Trophoblast cell (in vitro differentiated cells and primary cell): Measurements from ENCODE around the gene PEAK3.

Experiments used
- DNase-seq, 2 donors: peaks; one replicate each; pipeline ENCODE4 v3.0.0-alpha.2; 2016
- H2AFZ ChIP-seq: 2 replicates; pipeline ENCODE4 v1.6.1; 2013; ENCODE audit warnings: low read length, moderate library complexity, mild to moderate bottlenecking; ENCODE audit not compliant: insufficient read depth, poor library complexity
- H2AK5ac ChIP-seq: 2 replicates; pipeline ENCODE4 v1.6.1; 2013; ENCODE audit warnings: mild to moderate bottlenecking, low read length
- H2BK120ac ChIP-seq: 2 replicates; pipeline ENCODE4 v1.6.1; 2013; ENCODE audit warnings: low read length, mild to moderate bottlenecking, moderate library complexity; ENCODE audit not compliant: insufficient read depth, poor library complexity
- H2BK12ac ChIP-seq: 2 replicates; pipeline ENCODE4 v1.6.1; 2013; ENCODE audit warnings: mild to moderate bottlenecking, low read length, moderate library complexity
- H2BK5ac ChIP-seq: 2 replicates; pipeline ENCODE4 v1.6.1; 2013; ENCODE audit warnings: low read length, low read depth, moderate library complexity, mild to moderate bottlenecking; ENCODE audit not compliant: poor library complexity
- H3K14ac ChIP-seq: 2 replicates; pipeline ENCODE4 v1.6.1; 2013; ENCODE audit warnings: mild to moderate bottlenecking, low read length
- H3K18ac ChIP-seq: 2 replicates; pipeline ENCODE4 v1.6.1; 2013; ENCODE audit warnings: mild to moderate bottlenecking, low read length
- H3K23ac ChIP-seq: 2 replicates; pipeline ENCODE4 v1.6.1; 2013; ENCODE audit warnings: low read length
- H3K27ac ChIP-seq: 2 replicates; pipeline ENCODE4 v1.5.1; 2013; ENCODE audit warnings: low read depth, mild to moderate bottlenecking, inconsistent platforms, low read length, moderate library complexity
- H3K27me3 ChIP-seq: 2 replicates; pipeline ENCODE4 v1.6.1; 2013; ENCODE audit warnings: inconsistent platforms, mild to moderate bottlenecking, low read length, moderate library complexity; ENCODE audit not compliant: insufficient read depth
- H3K36me3 ChIP-seq, 2 experiments: 1 replicate in 1 of 2; 2 replicates in 1 of 2; pipeline ENCODE4 v1.6.1; 2013; ENCODE audit warnings: low read length in 2 of 2, mild to moderate bottlenecking in 2 of 2, moderate library complexity in 1 of 2; ENCODE audit not compliant: insufficient read depth in 2 of 2, control insufficient read depth in 1 of 2
- H3K4ac ChIP-seq: 2 replicates; pipeline ENCODE4 v1.6.1; 2013; ENCODE audit warnings: low read depth, mild to moderate bottlenecking, low read length, moderate library complexity
- H3K4me1 ChIP-seq, 2 experiments: 1 replicate in 1 of 2; 2 replicates in 1 of 2; pipeline ENCODE4 v1.6.1; 2013; ENCODE audit warnings: low read length in 2 of 2, mild to moderate bottlenecking in 2 of 2, moderate library complexity in 1 of 2; ENCODE audit not compliant: insufficient read depth in 2 of 2, control insufficient read depth in 1 of 2
- H3K4me2 ChIP-seq: 2 replicates; pipeline ENCODE4 v1.6.1; 2013; ENCODE audit warnings: inconsistent platforms, mild to moderate bottlenecking, low read length, moderate library complexity
- H3K4me3 ChIP-seq: 2 replicates; pipeline ENCODE4 v1.5.1; 2013; ENCODE audit warnings: mild to moderate bottlenecking, low read depth, low read length, inconsistent platforms
- H3K79me1 ChIP-seq: one replicate; pipeline ENCODE4 v1.6.1; 2013; ENCODE audit warnings: low read length
- H3K79me2 ChIP-seq: 2 replicates; pipeline ENCODE4 v1.6.1; 2013; ENCODE audit warnings: low read length, mild to moderate bottlenecking; ENCODE audit not compliant: control insufficient read depth, insufficient read depth, poor library complexity
- H3K9ac ChIP-seq: 2 replicates; pipeline ENCODE4 v1.6.1; 2013; ENCODE audit warnings: mild to moderate bottlenecking, low read length
- H3K9me3 ChIP-seq: 2 replicates; pipeline ENCODE4 v1.6.1; 2013; ENCODE audit warnings: low read depth, mild to moderate bottlenecking, control low read depth, inconsistent platforms, low read length; ENCODE audit not compliant: insufficient read depth
- H4K12ac ChIP-seq: 2 replicates; pipeline ENCODE4 v1.6.1; 2013; ENCODE audit warnings: low read depth, mild to moderate bottlenecking, low read length, moderate library complexity
- H4K8ac ChIP-seq: 2 replicates; pipeline ENCODE4 v1.6.1; 2013; ENCODE audit warnings: low read depth, mild to moderate bottlenecking, low read length, moderate library complexity
- H4K91ac ChIP-seq: one replicate; pipeline ENCODE4 v1.6.1; 2013; ENCODE audit warnings: low read depth, mild to moderate bottlenecking, low read length, moderate library complexity
- WGBS: extraction: QIAGEN DNeasy Blood & Tissue Kit; methylation state at CpG from one replicate; pipeline ENCODE4 v1.1.7; 2013; ENCODE audit warnings: missing lambda C conversion rate; ENCODE audit not compliant: insufficient read length, insufficient coverage; ENCODE audit errors: extremely low coverage; 5-methylcytosine and 5-hydroxymethylcytosine counted together

Gene PEAK3

DNA sequence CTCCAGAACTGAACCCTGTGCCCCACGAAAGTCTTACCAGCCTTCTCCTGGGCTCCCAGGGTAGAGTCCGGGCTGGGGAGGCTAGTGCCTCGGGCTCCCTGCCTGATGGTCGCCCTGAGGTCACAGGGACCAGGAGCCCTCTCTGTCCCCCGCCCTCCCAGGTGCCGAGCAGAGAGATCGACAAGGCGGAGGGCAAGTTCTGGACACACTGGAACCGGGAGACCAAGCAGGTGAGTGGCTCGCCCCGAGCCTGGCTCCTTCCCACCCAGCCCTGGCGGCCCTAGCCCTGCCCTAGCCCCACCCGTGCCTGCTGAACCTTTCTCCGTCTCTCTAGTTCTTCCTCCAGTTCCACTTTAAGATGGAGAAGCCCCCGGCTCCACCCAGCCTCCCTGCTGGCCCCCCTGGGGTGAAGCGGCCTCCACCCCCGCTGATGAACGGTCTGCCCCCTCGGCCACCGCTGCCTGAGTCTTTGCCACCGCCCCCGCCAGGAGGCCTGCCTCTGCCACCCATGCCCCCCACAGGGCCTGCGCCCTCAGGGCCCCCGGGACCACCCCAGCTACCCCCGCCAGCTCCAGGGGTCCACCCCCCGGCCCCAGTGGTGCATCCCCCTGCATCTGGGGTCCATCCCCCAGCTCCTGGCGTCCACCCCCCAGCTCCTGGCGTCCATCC lies 34.4 kb downstream of the PEAK3 start:
- no peaks in the 10 kb centered on the region for H3K27me3 ChIP-seq
- H2AK5ac ChIP-seq, result no peak overlapping the region
- H2BK12ac ChIP-seq, result no peak overlapping the region
- no peak overlapping the region for H2AFZ ChIP-seq
- no peak overlapping the region for H3K4me2 ChIP-seq
- no peak overlapping the region for H3K4me3 ChIP-seq
- no peak overlapping the region for H4K12ac ChIP-seq
- H3K79me1 ChIP-seq, result no peaks in the 10 kb centered on the region
- H3K18ac ChIP-seq, result no peak overlapping the region
- H3K9me3 ChIP-seq, result peaks cover 5% of the 10 kb centered on the region
- no peak overlapping the region for H3K14ac ChIP-seq
- no peak overlapping the region for H3K9ac ChIP-seq
- no peak for DNase-seq
- H2BK120ac ChIP-seq, result no peak overlapping the region
- H3K4me1 ChIP-seq, result no peaks in the 10 kb centered on the region
- no CpG with 5 or more reads among the region's 28 CpGs for WGBS
- H3K36me3 ChIP-seq, result peaks cover 64% of the 10 kb centered on the region in 2 experiments
- H4K8ac ChIP-seq, result no peak overlapping the region
- no peak overlapping the region for H2BK5ac ChIP-seq
- no peak overlapping the region for H3K27ac ChIP-seq
- H4K91ac ChIP-seq, result no peak overlapping the region
- H3K4ac ChIP-seq, result no peak overlapping the region
- H3K23ac ChIP-seq, result no peak overlapping the region
- H3K79me2 ChIP-seq, result no peaks in the 10 kb centered on the region

- Histone ChIP-seq H2AK5ac (no peak overlapping the region), H2AFZ (no peak overlapping the region), H4K12ac (no peak overlapping the region), H3K79me1 (no peaks in the 10 kb centered on the region), H3K79me2 (peaks cover 2% of the 10 kb centered on the region), H3K27ac (no peak overlapping the region), H3K14ac (no peak overlapping the region), H3K27me3 (no peaks in the 10 kb centered on the region), H3K4ac (no peak overlapping the region), H2BK12ac (no peak overlapping the region), H3K9ac (no peak overlapping the region), H3K23ac (no peak overlapping the region), H3K9me3 (peaks cover 5% of the 10 kb centered on the region), H2BK5ac (no peak overlapping the region), H2BK120ac (no peak overlapping the region), H4K91ac (no peak overlapping the region), H3K18ac (no peak overlapping the region), H3K4me2 (no peak overlapping the region), H4K8ac (no peak overlapping the region), H3K4me1 (no peaks in the 10 kb centered on the region), H3K4me3 (no peak overlapping the region), H3K36me3 (peaks cover 68 to 70% of the 10 kb centered on the region in 2 experiments)
- DNase-seq, result no peak
- WGBS, result no CpG with 5 or more reads among the region's 26 CpGs
Measured at GRCh38 chr19:2246801-2247361, 35.1 kb downstream of the PEAK3 start.

- Histone ChIP-seq H3K4me2 (no peak overlapping the region), H2AK5ac (no peak overlapping the region), H3K4me1 (no peaks in the 10 kb centered on the region), H3K4me3 (no peak overlapping the region), H3K79me2 (peaks cover 8% of the 10 kb centered on the region), H3K9me3 (peaks cover 3% of the 10 kb centered on the region), H3K14ac (no peak overlapping the region), H3K36me3 (peaks cover 69 to 70% of the 10 kb centered on the region in 2 experiments), H3K79me1 (no peaks in the 10 kb centered on the region), H4K91ac (no peak overlapping the region), H2BK12ac (no peak overlapping the region), H3K18ac (no peak overlapping the region), H4K12ac (no peak overlapping the region), H3K4ac (no peak overlapping the region), H3K23ac (no peak overlapping the region), H2BK5ac (no peak overlapping the region), H3K27me3 (no peaks in the 10 kb centered on the region), H2AFZ (no peak overlapping the region), H4K8ac (no peak overlapping the region), H3K27ac (no peak overlapping the region), H2BK120ac (no peak overlapping the region), H3K9ac (no peak overlapping the region)
- no CpG with 5 or more reads among the region's 25 CpGs for WGBS
- DNase-seq, result no peak
Measured at GRCh38 chr19:2246014-2246620, 35.9 kb downstream of the PEAK3 start.

DNA sequence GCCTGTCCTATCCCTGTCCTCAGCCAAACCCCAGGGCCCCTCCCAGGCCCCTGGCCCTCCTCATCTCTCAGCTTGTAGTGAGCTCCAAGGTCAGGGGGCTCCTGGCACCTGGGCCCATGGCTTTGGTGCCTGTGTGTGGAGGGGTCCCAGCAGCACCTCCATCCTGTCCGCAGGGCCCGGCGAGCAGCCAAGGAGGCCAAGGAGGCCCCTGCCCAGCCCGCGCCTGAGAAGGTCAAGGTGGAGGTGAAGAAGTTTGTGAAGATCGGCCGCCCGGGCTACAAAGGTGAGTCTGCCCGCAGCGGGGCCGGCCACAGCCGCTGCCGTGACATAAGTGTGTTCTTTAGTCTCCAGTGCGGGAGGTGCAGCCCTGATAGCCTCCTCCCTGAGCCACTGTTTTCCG lies 36.7 kb downstream of the PEAK3 start:
- H2AK5ac ChIP-seq, result no peak overlapping the region
- no peak overlapping the region for H3K4ac ChIP-seq
- H3K36me3 ChIP-seq, result peaks cover 74 to 77% of the 10 kb centered on the region in 2 experiments
- H2AFZ ChIP-seq, result no peak overlapping the region
- H3K4me3 ChIP-seq, result no peak overlapping the region
- no peaks in the 10 kb centered on the region for H3K79me1 ChIP-seq
- peaks cover 0 to 3% of the 10 kb centered on the region in 2 experiments for H3K4me1 ChIP-seq
- H4K8ac ChIP-seq, result no peak overlapping the region
- no peak overlapping the region for H4K91ac ChIP-seq
- no peak overlapping the region for H3K4me2 ChIP-seq
- no peak overlapping the region for H2BK12ac ChIP-seq
- no peak overlapping the region for H3K9ac ChIP-seq
- WGBS, result no CpG with 5 or more reads among the region's 15 CpGs
- peaks cover 6% of the 10 kb centered on the region for H3K9me3 ChIP-seq
- H3K79me2 ChIP-seq, result peaks cover 16% of the 10 kb centered on the region
- H3K27ac ChIP-seq, result no peak overlapping the region
- H3K23ac ChIP-seq, result no peak overlapping the region
- no peak for DNase-seq
- no peak overlapping the region for H2BK5ac ChIP-seq
- no peak overlapping the region for H2BK120ac ChIP-seq
- no peak overlapping the region for H4K12ac ChIP-seq
- H3K18ac ChIP-seq, result no peak overlapping the region
- no peaks in the 10 kb centered on the region for H3K27me3 ChIP-seq
- H3K14ac ChIP-seq, result no peak overlapping the region
